Measurements from ENCODE around the gene CNTNAP2. TPM values are rescaled to one million over a fixed set of nuclear protein-coding genes. Genes with fewer than 3 reads are reported as not detected.
A peak's percentile ranks its signal among the peaks of the same experiment; 100 is the strongest.

CNTNAP2 gene
- total RNA-seq, 1 donor from 2014 or later, result 2.2 TPM

DNA sequence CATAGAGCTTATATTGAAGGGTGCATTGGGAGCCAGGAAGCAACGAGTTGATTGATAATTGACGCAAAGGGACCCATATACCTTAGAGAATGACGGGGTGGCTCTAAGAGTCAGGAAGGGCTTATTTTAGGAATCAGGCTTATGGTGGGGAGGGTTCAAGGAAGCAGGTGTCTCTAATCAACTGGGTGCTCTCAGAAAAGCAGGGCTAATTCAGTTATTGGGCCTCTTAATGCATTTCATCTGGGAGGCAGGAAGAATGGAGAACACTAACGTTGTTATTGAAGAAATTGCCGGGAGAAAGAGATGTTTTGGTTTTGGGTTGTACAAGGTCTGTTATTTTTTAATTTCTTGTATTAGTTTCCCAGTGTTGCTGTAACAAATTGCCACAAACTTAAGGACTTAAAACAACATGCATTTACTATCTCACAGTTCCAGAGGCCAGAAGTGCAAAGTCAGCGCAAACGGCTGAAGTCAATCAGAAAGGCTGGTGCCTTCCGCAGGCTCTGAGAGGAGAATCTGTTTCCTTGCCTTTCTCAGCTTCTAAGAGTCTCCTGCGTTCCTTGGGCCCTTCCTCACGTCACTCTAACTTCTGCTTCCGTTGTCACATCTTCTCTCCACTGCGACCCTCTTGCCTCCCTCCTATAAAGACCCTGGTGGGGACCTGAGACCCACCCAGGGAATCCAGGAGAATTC, 2145.5 kb downstream of the CNTNAP2 start:
- TF ChIP-seq, protein P1, sequence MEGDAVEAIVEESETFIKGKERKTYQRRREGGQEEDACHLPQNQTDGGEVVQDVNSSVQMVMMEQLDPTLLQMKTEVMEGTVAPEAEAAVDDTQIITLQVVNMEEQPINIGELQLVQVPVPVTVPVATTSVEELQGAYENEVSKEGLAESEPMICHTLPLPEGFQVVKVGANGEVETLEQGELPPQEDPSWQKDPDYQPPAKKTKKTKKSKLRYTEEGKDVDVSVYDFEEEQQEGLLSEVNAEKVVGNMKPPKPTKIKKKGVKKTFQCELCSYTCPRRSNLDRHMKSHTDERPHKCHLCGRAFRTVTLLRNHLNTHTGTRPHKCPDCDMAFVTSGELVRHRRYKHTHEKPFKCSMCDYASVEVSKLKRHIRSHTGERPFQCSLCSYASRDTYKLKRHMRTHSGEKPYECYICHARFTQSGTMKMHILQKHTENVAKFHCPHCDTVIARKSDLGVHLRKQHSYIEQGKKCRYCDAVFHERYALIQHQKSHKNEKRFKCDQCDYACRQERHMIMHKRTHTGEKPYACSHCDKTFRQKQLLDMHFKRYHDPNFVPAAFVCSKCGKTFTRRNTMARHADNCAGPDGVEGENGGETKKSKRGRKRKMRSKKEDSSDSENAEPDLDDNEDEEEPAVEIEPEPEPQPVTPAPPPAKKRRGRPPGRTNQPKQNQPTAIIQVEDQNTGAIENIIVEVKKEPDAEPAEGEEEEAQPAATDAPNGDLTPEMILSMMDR (IDR thresholded peaks at IDR 0.05), result no peak
- TF ChIP-seq POLR2AphosphoS5 (IDR thresholded peaks at IDR 0.05; ENCODE audit: insufficient read depth in 1 of 2, low read depth in 1 of 2) (no peak), POLR2A (IDR thresholded peaks at IDR 0.05) (no peak)
- Histone ChIP-seq H3K36me3 (no peaks in the 10 kb centered on the region), H3K9me3 (no peaks in the 10 kb centered on the region), H3K27ac (peak overlapping the region; percentile 39), H3K4me3 (peak overlapping the region in 1 of 2 donors; percentile 9), H3K27me3 (no peaks in the 10 kb centered on the region), H3K4me1 (peaks cover 5% of the 10 kb centered on the region)
- DNase-seq (ENCODE audit: extremely low spot score in 2 of 2), result no peak
- intact Hi-C loops (cut with DNase I), result no loop called here

DNA sequence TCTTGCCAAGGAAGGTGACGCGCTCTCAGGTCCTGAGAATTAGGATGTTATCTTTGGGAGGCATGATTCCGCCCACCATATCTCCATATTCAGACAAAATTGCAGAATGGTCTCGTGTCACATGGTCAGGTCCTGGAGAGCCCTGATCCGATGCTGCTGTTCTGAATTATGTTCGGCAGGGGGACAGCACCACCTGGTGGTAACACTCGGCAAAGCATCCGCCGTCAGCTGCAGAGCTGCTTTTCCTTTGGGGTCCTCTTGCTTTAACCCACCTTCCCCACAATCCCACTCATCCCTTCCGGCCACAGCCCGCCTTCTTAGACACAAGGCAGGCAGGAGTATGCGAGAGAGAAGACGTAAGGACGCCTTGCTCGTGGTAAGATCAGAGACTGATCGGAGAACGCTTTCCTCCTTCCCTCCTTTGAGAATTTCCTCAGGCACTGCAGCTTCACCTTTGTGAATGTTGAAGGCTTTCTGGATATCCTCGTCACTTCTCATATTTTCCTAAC, 2146.2 kb downstream of the CNTNAP2 start:
- H3K36me3 ChIP-seq, result no peaks in the 10 kb centered on the region
- H3K4me3 ChIP-seq, result peak overlapping the region in 1 of 2 donors; percentile 9
- TF ChIP-seq POLR2AphosphoS5 (IDR thresholded peaks at IDR 0.05; ENCODE audit: insufficient read depth in 1 of 2, low read depth in 1 of 2) (no peak), POLR2A (IDR thresholded peaks at IDR 0.05) (no peak)
- TF ChIP-seq, protein P1 (IDR thresholded peaks at IDR 0.05), result peak; percentile 83 to 90 (median 89)
- H3K4me1 ChIP-seq, result peaks cover 5% of the 10 kb centered on the region
- H3K27ac ChIP-seq, result peak overlapping the region; percentile 39
- DNase-seq (ENCODE audit: extremely low spot score in 2 of 2), result no peak
- H3K27me3 ChIP-seq, result no peaks in the 10 kb centered on the region
- no peaks in the 10 kb centered on the region for H3K9me3 ChIP-seq
- intact Hi-C loops (cut with DNase I), result no loop called here

DNA sequence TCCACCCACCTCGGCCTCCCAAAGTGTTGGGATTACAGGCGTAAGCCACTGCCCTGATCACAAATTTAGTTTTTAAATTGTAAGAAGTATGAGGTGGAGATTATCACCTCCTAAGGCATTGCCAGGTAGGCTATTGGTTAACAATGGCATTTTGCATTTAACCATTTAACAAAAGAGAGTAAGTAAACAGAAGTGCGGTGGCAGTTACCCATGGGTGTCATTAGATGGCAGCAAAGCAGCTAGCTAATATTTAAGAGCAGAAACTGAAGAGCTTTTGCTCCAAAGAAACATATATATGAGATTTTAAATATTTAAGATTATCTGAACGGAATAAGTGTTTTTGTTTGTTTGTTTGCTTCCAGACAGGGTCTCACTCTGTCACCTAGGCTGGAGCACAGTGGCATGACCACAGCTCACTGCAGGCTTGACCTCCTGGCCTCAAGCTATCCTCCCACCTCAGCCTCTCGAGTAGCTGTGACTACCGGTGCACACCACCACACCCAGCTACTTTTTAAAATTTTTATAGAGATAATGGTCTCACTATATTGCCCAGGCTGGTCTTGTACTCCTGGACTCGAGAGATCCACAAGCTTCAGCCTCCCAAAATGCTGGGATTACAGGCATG, 2148.4 kb downstream of the CNTNAP2 start:
- H3K9me3 ChIP-seq, result no peaks in the 10 kb centered on the region
- no peak overlapping the region for H3K27ac ChIP-seq
- no peak for DNase-seq (ENCODE audit: extremely low spot score in 2 of 2)
- TF ChIP-seq POLR2A (IDR thresholded peaks at IDR 0.05), result no peak
- TF ChIP-seq, protein P1 (IDR thresholded peaks at IDR 0.05), result no peak
- no peak for TF ChIP-seq POLR2AphosphoS5 (IDR thresholded peaks at IDR 0.05; ENCODE audit: insufficient read depth in 1 of 2, low read depth in 1 of 2)
- H3K36me3 ChIP-seq, result no peaks in the 10 kb centered on the region
- intact Hi-C loops (cut with DNase I), result no loop called here
- H3K27me3 ChIP-seq, result no peaks in the 10 kb centered on the region
- no peak overlapping the region for H3K4me3 ChIP-seq
- peaks cover 5% of the 10 kb centered on the region for H3K4me1 ChIP-seq

DNA sequence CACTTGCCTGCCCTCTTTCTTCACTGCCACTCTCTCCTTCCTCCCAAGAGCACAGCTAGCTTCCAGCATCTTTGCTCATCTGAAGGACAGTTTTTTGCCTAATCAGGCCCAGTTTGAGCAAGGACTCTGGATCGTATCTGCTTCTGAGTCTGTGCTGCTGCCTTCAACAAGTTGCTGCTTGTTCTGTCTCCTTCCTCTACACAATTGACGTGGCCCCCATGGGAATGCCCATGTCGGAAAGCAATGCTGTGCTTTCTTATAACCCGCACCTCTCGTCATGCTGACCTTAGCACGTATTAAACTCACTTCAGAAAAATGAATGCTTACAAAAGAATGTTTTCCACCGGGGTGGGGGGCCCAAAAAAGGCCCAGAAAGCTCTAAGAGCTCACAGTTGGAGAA, 2149.3 kb downstream of the CNTNAP2 start:
- Histone ChIP-seq H3K27me3 (no peaks in the 10 kb centered on the region), H3K27ac (no peak overlapping the region), H3K9me3 (no peaks in the 10 kb centered on the region), H3K4me1 (peaks cover 5% of the 10 kb centered on the region), H3K36me3 (no peaks in the 10 kb centered on the region), H3K4me3 (no peak overlapping the region)
- no peak for DNase-seq (ENCODE audit: extremely low spot score in 2 of 2)
- intact Hi-C loops (cut with DNase I), result no loop called here
- TF ChIP-seq, protein P1 (IDR thresholded peaks at IDR 0.05), result no peak
- TF ChIP-seq POLR2AphosphoS5 (IDR thresholded peaks at IDR 0.05; ENCODE audit: insufficient read depth in 1 of 2, low read depth in 1 of 2), result no peak
- no peak for TF ChIP-seq POLR2A (IDR thresholded peaks at IDR 0.05)

DNA sequence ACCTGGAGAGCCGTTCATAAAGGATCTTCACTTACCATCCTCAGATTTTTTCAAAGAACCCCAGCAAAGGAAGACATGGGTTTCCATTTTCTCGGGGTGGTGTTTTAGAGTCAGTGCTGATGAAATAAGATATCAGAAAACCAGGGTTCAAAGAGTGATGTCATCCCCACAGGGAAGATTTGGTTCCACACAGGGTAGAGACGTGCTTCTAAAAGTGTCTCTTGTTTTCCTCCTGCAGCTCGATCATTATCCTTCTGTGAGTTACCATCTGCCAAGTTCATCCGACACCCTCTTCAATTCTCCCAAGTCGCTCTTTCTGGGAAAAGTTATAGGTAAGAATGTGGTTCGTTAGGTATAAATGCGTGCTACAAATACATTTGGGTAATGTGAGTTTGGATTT, 2150.2 kb downstream of the CNTNAP2 start:
- Histone ChIP-seq H3K4me1 (peaks cover under 1% of the 10 kb centered on the region), H3K4me3 (no peak overlapping the region), H3K9me3 (no peaks in the 10 kb centered on the region), H3K36me3 (no peaks in the 10 kb centered on the region), H3K27me3 (no peaks in the 10 kb centered on the region), H3K27ac (no peak overlapping the region)
- intact Hi-C loops (cut with DNase I), result no loop called here
- no peak for DNase-seq (ENCODE audit: extremely low spot score in 2 of 2)
- no peak for TF ChIP-seq POLR2AphosphoS5 (IDR thresholded peaks at IDR 0.05; ENCODE audit: insufficient read depth in 1 of 2, low read depth in 1 of 2)
- TF ChIP-seq, protein P1 (IDR thresholded peaks at IDR 0.05), result no peak
- no peak for TF ChIP-seq POLR2A (IDR thresholded peaks at IDR 0.05)
